GM21619 (cell line): ENCODE measurements around the gene CEMP1.

Experiments
- ATAC-seq: cut with Tn5 transposase; IDR thresholded peaks from one replicate; pipeline ENCODE4 v1.9.1; 2021; ENCODE audit not compliant: unreplicated experiment

CEMP1 gene

DNA sequence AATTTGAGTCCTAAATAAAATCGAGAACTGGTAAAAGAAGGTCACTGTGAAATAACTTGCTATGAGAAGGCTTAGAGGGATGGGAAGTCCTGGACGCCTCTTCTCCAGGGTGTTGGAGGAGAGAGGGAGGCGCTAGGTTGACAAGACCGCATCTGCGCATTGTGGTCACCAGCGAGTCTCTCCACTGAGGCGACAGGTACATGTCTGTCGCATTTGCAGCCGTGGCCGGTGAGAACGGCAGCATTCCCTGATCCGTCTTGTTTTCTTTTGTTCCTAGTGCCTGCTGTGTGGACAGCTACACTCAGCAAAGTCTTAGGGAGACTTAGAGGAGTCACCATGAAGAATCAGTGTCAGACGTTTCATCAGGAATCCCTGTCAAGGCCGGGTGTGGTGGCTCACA is 25.5 kb downstream of the CEMP1 start:
- ATAC-seq, result no peak

DNA sequence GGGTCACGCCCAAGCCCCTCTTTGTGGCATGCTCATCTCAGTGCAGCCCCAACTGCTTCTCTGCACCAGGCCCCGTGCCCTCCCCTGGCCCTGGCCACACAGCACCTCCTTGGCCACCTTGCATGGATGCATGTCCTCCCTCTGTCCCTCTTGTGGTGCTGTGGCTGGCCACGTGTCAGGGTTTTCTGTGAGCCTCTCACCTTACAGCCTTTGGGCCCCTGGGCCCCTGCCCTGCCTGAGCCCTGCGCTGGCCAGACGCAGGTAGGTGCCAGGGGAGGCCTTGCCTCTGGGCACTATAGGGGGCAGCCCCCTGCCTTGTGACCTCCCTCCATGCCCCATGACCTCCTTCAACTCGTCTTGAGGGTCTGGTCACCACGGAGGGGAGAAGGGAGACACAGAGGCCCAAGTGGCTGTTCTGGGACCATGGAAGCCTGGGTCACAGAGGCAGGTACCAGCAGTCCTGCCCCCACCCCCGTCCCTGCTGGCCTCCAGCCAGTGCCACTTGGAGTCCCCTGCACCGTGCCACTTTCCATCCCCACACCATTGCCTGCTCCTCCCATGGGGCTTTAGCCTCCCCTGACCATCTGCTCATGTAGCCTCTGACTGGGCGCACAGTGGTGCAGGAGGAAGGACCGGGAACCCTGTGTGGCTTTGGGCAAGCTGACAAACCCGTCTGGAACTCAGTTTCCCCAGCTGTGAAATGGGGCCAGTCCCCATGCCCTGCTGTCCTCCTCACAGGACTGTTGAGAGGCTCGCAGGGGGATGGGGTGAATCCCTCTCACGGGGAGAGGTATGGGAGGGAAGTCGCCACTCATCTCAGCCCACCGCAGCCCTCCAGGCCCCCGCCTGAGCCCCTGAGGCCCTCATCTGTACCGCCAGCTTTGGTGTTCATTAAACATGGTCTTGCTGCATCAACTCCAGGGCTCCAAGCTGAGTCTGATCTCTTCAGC is 29.0 kb downstream of the CEMP1 start:
- no peak for ATAC-seq

GRCh38 chr16:2500918-2501750 is 30.1 kb downstream of the CEMP1 start:
- ATAC-seq, result no peak

GRCh38 chr16:2500430-2500917 is 30.7 kb downstream of the CEMP1 start:
- no peak for ATAC-seq

- no peak for ATAC-seq
Observed at GRCh38 chr16:2499890-2500429, 31.2 kb downstream of the CEMP1 start.

- no peak for ATAC-seq
Observed at GRCh38 chr16:2499454-2499853, 31.8 kb downstream of the CEMP1 start.

- ATAC-seq, result no peak
Observed at GRCh38 chr16:2498531-2499253, 32.5 kb downstream of the CEMP1 start.

DNA sequence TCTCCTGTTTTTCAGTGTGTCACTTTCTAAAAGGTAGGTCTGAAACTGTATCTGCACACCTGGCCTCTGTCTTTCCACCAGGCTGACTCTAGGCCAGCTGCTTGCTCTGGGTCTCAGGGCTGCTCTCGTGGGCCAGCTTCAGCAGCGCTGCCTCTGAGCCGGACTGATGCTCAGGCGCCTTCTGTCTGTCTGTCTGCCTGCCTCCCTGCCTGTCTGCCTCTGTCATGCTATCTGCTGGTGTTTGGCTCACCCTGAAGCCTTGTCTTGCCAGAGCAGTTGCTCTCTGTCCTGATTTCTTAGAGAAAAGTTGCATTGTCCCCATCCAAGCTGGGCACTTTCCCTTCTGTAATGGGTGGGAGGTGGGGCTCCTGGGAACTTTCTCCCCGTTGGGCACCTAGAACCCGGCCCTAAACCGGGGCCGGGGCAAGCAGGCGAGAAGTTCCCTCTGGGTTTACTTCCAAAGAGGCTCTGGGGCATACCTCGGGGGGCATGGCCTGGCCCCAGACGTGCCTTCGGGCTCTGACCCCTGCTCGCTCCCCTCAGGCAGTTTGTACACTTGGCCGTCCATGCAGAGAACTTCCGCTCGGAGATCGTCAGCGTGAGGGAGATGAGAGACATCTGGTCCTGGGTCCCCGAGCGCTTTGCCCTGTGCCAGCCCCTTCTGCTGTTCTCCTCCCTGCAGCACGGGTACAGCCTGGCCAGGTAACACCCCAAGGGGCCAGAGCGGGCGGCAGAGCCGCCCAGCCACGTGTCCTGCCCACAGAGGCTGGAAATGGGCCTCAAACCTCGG is 33.3 kb downstream of the CEMP1 start:
- ATAC-seq, result no peak

DNA sequence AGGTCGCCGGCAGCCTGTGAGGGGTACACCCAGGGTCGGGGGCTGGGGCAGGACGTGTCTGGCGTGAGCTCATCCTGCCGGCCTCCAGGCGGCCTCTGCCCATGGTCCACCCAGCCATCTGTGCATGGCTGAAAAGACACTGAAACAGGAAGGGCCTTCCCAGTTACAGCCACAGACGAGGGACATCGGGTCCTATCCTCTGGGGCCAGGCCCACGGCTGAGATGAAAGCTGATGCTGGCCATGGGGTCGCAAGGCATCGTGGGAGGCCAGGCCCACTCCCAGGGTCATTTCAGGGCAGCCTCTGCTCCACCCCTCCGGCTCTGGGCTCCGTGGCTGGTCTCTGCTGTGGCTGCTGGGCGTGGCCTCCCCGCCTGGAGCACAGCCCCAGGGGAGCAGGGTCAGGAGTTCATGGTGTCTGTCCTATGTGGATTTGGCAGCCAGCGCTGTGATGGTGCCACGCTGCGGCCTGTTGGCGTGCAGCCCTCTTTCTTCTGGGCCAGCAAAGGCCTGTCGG is 34.0 kb downstream of the CEMP1 start:
- ATAC-seq, result no peak

GRCh38 chr16:2496223-2497115 is 34.7 kb downstream of the CEMP1 start:
- no peak for ATAC-seq

- no peak for ATAC-seq
Observed at GRCh38 chr16:2495041-2495440, 36.2 kb downstream of the CEMP1 start.

DNA sequence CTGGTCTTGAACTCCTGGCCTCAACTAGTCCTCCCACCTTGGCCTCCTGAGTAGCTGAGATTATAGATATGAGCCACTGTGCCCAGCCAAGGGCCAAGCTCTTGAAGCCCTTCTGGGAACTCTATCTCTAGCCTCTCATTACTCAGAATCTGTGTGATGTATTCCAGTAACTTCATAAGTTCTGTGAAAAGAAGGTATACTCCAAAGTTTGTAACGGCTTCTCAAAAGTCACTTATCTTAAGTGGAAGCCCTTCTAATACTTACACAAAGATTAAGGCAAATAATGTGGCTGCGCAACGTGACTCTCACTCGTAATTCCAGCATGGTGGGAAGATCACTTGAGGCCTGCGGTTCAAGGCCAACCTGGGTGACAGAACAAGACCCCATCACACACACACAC is 36.6 kb downstream of the CEMP1 start:
- no peak for ATAC-seq

DNA sequence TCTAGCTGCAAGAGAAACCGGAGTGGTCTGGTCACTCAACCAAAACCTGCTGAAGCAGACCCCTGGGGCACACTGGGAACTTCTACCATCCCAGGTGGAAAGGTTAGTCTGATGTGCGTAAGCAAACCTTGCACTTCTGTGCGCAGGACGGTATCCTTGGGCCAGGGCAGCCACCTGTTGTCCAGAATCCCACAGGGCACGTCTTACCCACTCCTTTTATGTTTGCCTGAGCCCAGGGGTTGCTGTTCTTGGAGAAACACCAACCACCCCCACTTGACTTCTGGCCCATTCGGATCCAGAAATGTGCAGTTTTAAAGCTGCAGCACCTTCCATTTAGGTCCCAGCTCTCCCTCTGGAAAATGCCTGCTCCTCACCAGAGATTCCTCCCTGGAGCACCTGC is 37.6 kb downstream of the CEMP1 start:
- no peak for ATAC-seq

DNA sequence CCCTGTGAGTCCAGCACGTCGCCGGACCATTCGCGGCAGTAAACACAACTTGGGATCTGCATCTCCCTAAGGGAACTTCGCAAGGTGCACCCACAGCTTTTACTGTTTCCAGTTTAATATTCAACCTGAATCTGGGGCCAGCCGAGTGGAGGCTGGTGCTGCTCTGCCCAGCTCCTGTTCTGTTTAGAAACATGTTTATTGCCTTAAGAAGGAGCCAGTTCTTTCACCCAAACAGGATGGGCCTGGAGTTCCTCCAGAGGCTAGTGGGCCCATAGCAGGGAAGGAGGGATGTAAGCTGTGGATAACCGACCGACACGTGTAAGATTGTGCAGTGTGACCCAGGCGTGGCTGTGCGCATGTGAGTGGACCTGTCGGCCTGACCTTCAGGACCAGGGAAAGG is 38.9 kb downstream of the CEMP1 start:
- ATAC-seq, result no peak

GRCh38 chr16:2490190-2491105 is 40.8 kb downstream of the CEMP1 start:
- ATAC-seq, result no peak

DNA sequence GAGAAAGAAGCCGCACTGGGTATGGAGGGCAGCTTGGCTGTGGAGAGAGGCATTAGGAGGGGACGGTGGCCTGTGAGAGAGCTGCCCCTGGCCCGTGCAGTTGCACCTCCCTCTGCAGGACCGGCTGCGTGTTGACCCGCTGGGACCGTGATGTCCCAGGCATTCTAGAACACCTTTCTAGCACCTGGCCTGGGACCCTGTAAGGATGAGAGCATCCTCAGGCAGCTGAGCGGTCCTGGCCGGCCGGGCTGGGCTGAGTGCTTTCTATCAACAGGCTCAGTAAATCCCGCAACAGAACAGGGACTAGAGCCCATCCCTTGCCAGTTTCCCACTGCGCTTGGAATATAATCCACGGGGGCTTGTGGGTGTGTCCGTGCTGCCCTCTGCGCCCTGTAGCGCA is 41.6 kb downstream of the CEMP1 start:
- no peak for ATAC-seq

GRCh38 chr16:2487903-2488531 is 43.2 kb downstream of the CEMP1 start:
- no peak for ATAC-seq

GRCh38 chr16:2487517-2487842 is 43.7 kb downstream of the CEMP1 start:
- ATAC-seq, result no peak
